MV-4-11 (cell line): ENCODE results near the gene GRB10.
A peak's percentile ranks its signal among the peaks of the same experiment; 100 is the strongest.

Source experiments
- DNase-seq: peaks from one replicate; lab custom pipeline; 2025; lab: John Stamatoyannopoulos, UW

GRB10 gene

GRCh38 chr7:50633414-50633710, 149.3 kb downstream of the GRB10 start:
- DNase-seq = peak; percentile 37

GRCh38 chr7:50632561-50633413, 149.9 kb downstream of the GRB10 start:
- DNase-seq = peak; percentile 31

GRCh38 chr7:50631639-50632038, 151.1 kb downstream of the GRB10 start:
- DNase-seq = no peak

- DNase-seq = no peak
These were observed 151.6 kb downstream of the GRB10 start for GRCh38 chr7:50631100-50631499.

- no peak for DNase-seq
These were observed 153.3 kb downstream of the GRB10 start for GRCh38 chr7:50629238-50629901.

GRCh38 chr7:50628434-50629084, 154.1 kb downstream of the GRB10 start:
- DNase-seq = no peak

- no peak for DNase-seq
These were observed 154.8 kb downstream of the GRB10 start for GRCh38 chr7:50627824-50628361.

- no peak for DNase-seq
These were observed 156.4 kb downstream of the GRB10 start for GRCh38 chr7:50626286-50626685.

GRCh38 chr7:50625360-50625759, 157.3 kb downstream of the GRB10 start:
- no peak for DNase-seq

- DNase-seq = no peak
These were observed 159.9 kb downstream of the GRB10 start for GRCh38 chr7:50622821-50623220.

GRCh38 chr7:50621973-50622490, 160.7 kb downstream of the GRB10 start:
- DNase-seq = no peak

GRCh38 chr7:50621206-50621605, 161.5 kb downstream of the GRB10 start:
- DNase-seq = no peak

- no peak for DNase-seq
These were observed 162.3 kb downstream of the GRB10 start for GRCh38 chr7:50620433-50620832.

- DNase-seq = no peak
These were observed 163.0 kb downstream of the GRB10 start for GRCh38 chr7:50619684-50620083.

- DNase-seq = no peak
These were observed 164.4 kb downstream of the GRB10 start for GRCh38 chr7:50618281-50618680.

- DNase-seq = no peak
These were observed 167.1 kb downstream of the GRB10 start for GRCh38 chr7:50615519-50616080.

GRCh38 chr7:50614721-50615518, 167.8 kb downstream of the GRB10 start:
- no peak for DNase-seq

GRCh38 chr7:50613473-50613872, 169.2 kb downstream of the GRB10 start:
- no peak for DNase-seq

- no peak for DNase-seq
These were observed 170.0 kb downstream of the GRB10 start for GRCh38 chr7:50612704-50613103.

- DNase-seq = peak; percentile 98
These were observed 172.0 kb downstream of the GRB10 start for GRCh38 chr7:50610521-50611277.
